ENCODE results near the gene ATG2A. TPM values are rescaled to one million over a fixed set of nuclear protein-coding genes. Genes with fewer than 3 reads are reported as not detected.

Gene ATG2A
- total and polyA plus RNA-seq, 10 of the 15 experiments (the other 5 are each of a cell fraction or from before 2014, with no cell fraction given), result 0.08 to 19.0 (median 4.6) TPM

- TF ChIP-seq ZNF384 (IDR thresholded peaks at IDR 0.05; ENCODE audit: borderline replicate concordance, low read depth, low read length), result no peak
- 0 out of 2 replicates have a peak, but pooled peaks have one; percentile 18 for TF ChIP-seq ZNF207 (IDR thresholded peaks at IDR 0.05; ENCODE audit: borderline replicate concordance)
- peak; percentile 65; the same call in 1 of the 2 replicates for TF ChIP-seq NFYB (IDR thresholded peaks at IDR 0.05; ENCODE audit: insufficient read depth, low read depth, low read length)
- TF ChIP-seq ETV6 (conservative IDR thresholded peaks at IDR 0.05 in 1 of 2, IDR thresholded peaks at IDR 0.05 in 1 of 2; ENCODE audit: borderline replicate concordance in 1 of 2, low read depth in 1 of 2), result peak in 1 of 2 experiments; percentile 23; a peak in 2 of 4 replicates
- no peak for TF ChIP-seq NR2C2 (IDR thresholded peaks at IDR 0.05; ENCODE audit: borderline replicate concordance, control insufficient read depth, insufficient read length, low read depth)
- TF ChIP-seq SUZ12 (IDR thresholded peaks at IDR 0.05; ENCODE audit: unreplicated experiment), result no peak
- TF ChIP-seq TAF1 (IDR thresholded peaks at IDR 0.05; ENCODE audit: borderline replicate concordance, low read depth, low read length), result peak; percentile 99
- TF ChIP-seq IKZF1 (conservative IDR thresholded peaks at IDR 0.05), result peak; percentile 89
- no peak for TF ChIP-seq USF1 (IDR thresholded peaks at IDR 0.05; ENCODE audit: borderline replicate concordance, extremely low read length, insufficient read depth, low read depth, low read length)
- no peak for TF ChIP-seq MYB (IDR thresholded peaks at IDR 0.05; ENCODE audit: borderline replicate concordance, low read depth, low read length)
- TF ChIP-seq CBX5 (IDR thresholded peaks at IDR 0.05; ENCODE audit: low read depth), result no peak
- TF ChIP-seq RB1 (IDR thresholded peaks at IDR 0.05; ENCODE audit: borderline replicate concordance), result peak; percentile 69; the same call in 1 of the 2 replicates
- TF ChIP-seq CUX1 (IDR thresholded peaks at IDR 0.05; ENCODE audit: insufficient replicate concordance, low read depth, low read length), result peak; percentile 17
- peak; percentile 55 for TF ChIP-seq BCL3 (IDR thresholded peaks at IDR 0.05; ENCODE audit: borderline replicate concordance, insufficient read depth, low read depth, low read length, poor library complexity, severe bottlenecking)
- TF ChIP-seq CHD1 (IDR thresholded peaks at IDR 0.05; ENCODE audit: low read depth, low read length), result 0 out of 2 replicates have a peak, but pooled peaks have one; percentile 71
- TF ChIP-seq TCF7 (IDR thresholded peaks at IDR 0.05; ENCODE audit: borderline replicate concordance), result no peak
- TF ChIP-seq E2F8 (IDR thresholded peaks at IDR 0.05; ENCODE audit: low read depth, partially characterized antibody), result no peak
Measured at GRCh38 chr11:64878494-64879243, 38.3 kb downstream of the ATG2A start, which contains the start of gene EHD1 (continued).
